BE2C (cell line): Measurements from ENCODE around the gene MICU1.
"Not testable (repeated sequence)": the region's sequence is repeated elsewhere in the genome, so short reads cannot be mapped to it uniquely, and the experiment has no call there.

Source experiments
- DNase-seq: peaks from one replicate; pipeline ENCODE4 v3.0.0-alpha.2; 2020
- H3K27me3 ChIP-seq: fragments of 250-450 bp; sonication (Bioruptor Pico); 2 replicates; pipeline ENCODE4 v1.5.1; 2020; ENCODE audit warnings: mild to moderate bottlenecking
- H3K36me3 ChIP-seq: fragments of 250-450 bp; sonication (Bioruptor Pico); 2 replicates; pipeline ENCODE4 v1.5.1; 2020; ENCODE audit warnings: mild to moderate bottlenecking
- H3K4me1 ChIP-seq: fragments of 250-450 bp; sonication (Bioruptor Pico); 2 replicates; pipeline ENCODE4 v1.5.1; 2020
- H3K4me3 ChIP-seq: 2 replicates; pipeline ENCODE4 v1.5.1; 2011; ENCODE audit warnings: low read depth, low read length
- H3K9me3 ChIP-seq: fragments of 250-450 bp; sonication (Bioruptor Pico); 2 replicates; pipeline ENCODE4 v1.5.1; 2020
- CTCF ChIP-seq: IDR thresholded peaks from 2 replicates; pipeline ENCODE4 v1.5.1; 2012; ENCODE audit warnings: mild to moderate bottlenecking, low read depth, low read length

MICU1 gene

GRCh38 chr10:72563327-72563932 is 62.4 kb downstream of the MICU1 start:
- Histone ChIP-seq H3K4me3 (no peak overlapping the region), H3K36me3 (peaks cover 26% of the 10 kb centered on the region), H3K9me3 (no peaks in the 10 kb centered on the region), H3K27me3 (no peaks in the 10 kb centered on the region), H3K4me1 (no peaks in the 10 kb centered on the region)
- no peak for DNase-seq
- no peak for TF ChIP-seq CTCF

GRCh38 chr10:72561745-72562166 is 64.1 kb downstream of the MICU1 start:
- Histone ChIP-seq H3K4me1 (no peaks in the 10 kb centered on the region), H3K9me3 (no peaks in the 10 kb centered on the region), H3K27me3 (no peaks in the 10 kb centered on the region), H3K36me3 (peaks cover 26% of the 10 kb centered on the region), H3K4me3 (no peak overlapping the region)
- no peak for TF ChIP-seq CTCF
- DNase-seq, result no peak

- H3K4me3 ChIP-seq, result no peak overlapping the region
- no peaks in the 10 kb centered on the region for H3K9me3 ChIP-seq
- no peaks in the 10 kb centered on the region for H3K27me3 ChIP-seq
- no peak for DNase-seq
- no peaks in the 10 kb centered on the region for H3K4me1 ChIP-seq
- H3K36me3 ChIP-seq, result peaks cover 19% of the 10 kb centered on the region
- TF ChIP-seq CTCF, result no peak
Observed at GRCh38 chr10:72557362-72557761, 68.5 kb downstream of the MICU1 start.

- H3K9me3 ChIP-seq, result no peaks in the 10 kb centered on the region
- no peaks in the 10 kb centered on the region for H3K4me1 ChIP-seq
- DNase-seq, result no peak
- TF ChIP-seq CTCF, result no peak
- H3K27me3 ChIP-seq, result no peaks in the 10 kb centered on the region
- no peak overlapping the region for H3K4me3 ChIP-seq
- peaks cover 18% of the 10 kb centered on the region for H3K36me3 ChIP-seq
Observed at GRCh38 chr10:72552857-72553256, 73.0 kb downstream of the MICU1 start.

GRCh38 chr10:72550239-72550638 is 75.6 kb downstream of the MICU1 start:
- H3K36me3 ChIP-seq, result peaks cover 19% of the 10 kb centered on the region
- no peak for TF ChIP-seq CTCF
- no peak overlapping the region for H3K4me3 ChIP-seq
- no peaks in the 10 kb centered on the region for H3K27me3 ChIP-seq
- no peaks in the 10 kb centered on the region for H3K4me1 ChIP-seq
- DNase-seq, result no peak
- H3K9me3 ChIP-seq, result no peaks in the 10 kb centered on the region

- no peaks in the 10 kb centered on the region for H3K4me1 ChIP-seq
Observed at GRCh38 chr10:72545546-72545945, 80.3 kb downstream of the MICU1 start.

GRCh38 chr10:72543855-72544254 is 82.0 kb downstream of the MICU1 start:
- not testable (repeated sequence) for H3K9me3 ChIP-seq, H3K27me3 ChIP-seq, DNase-seq, H3K36me3 ChIP-seq, H3K4me1 ChIP-seq, H3K4me3 ChIP-seq

More at GRCh38 chr10:72545546-72545945, 80.3 kb downstream of the MICU1 start:
- no peak for DNase-seq
- Histone ChIP-seq H3K36me3 (peaks cover 18% of the 10 kb centered on the region), H3K9me3 (no peaks in the 10 kb centered on the region), H3K27me3 (no peaks in the 10 kb centered on the region), H3K4me3 (no peak overlapping the region)
- no peak for TF ChIP-seq CTCF
